Stomach (tissue), 9 donors: ENCODE measurements around the gene APRT. TPM values are rescaled to one million over a fixed set of nuclear protein-coding genes. Genes with fewer than 3 reads are reported as not detected.

Experiments used
- DNase-seq, 2 donors: peaks; one replicate each; pipeline versions ENCODE4 v3.0.0 to v3.0.0-alpha.2; 2013 to 2019
- H3K27ac ChIP-seq, 5 donors: fragments of 200-600 bp in 4 of 5; sonication (generic) in 4 of 5; one replicate each; pipeline ENCODE4 v1.5.1; 2013 to 2019; ENCODE audit warnings: mild to moderate bottlenecking in 1 of 5, moderate library complexity in 1 of 5
- H3K27me3 ChIP-seq, 3 donors: fragments of 200-600 bp; sonication (generic); one replicate each; pipeline ENCODE4 v1.5.1; 2017 to 2019; ENCODE audit warnings: mixed run types in 1 of 3
- H3K36me3 ChIP-seq, 4 donors: fragments of 200-600 bp; sonication (generic); 1 replicate in 3 of 4; 2 replicates in 1 of 4; pipeline ENCODE4 v1.5.1; 2016 to 2019
- H3K4me1 ChIP-seq, 4 donors: fragments of 200-600 bp; sonication (generic); one replicate each; pipeline ENCODE4 v1.5.1; 2016 to 2019
- H3K4me3 ChIP-seq, 4 donors: fragments of 200-600 bp; sonication (generic) in 3 of 4; one replicate each; pipeline ENCODE4 v1.5.1; 2016 to 2019; ENCODE audit warnings: mild to moderate bottlenecking in 1 of 4
- H3K9me3 ChIP-seq, 4 donors: fragments of 200-600 bp; sonication (generic); one replicate each; pipeline ENCODE4 v1.5.1; 2016 to 2019
- EP300 ChIP-seq: sonication (generic); formaldehyde crosslinking; IDR thresholded peaks from one replicate; pipeline ENCODE4 v1.6.1; 2017; ENCODE audit warnings: antibody characterized with exemption
- POLR2A ChIP-seq, 4 donors: fragments of 450-650 bp; IDR thresholded peaks; one replicate each; pipeline ENCODE4 v1.6.1; 2016; ENCODE audit warnings: antibody characterized with exemption in 4 of 4, control low read depth in 2 of 4, mild to moderate bottlenecking in 1 of 4, moderate library complexity in 1 of 4
- POLR2AphosphoS5 ChIP-seq, 3 donors: sonication (generic); formaldehyde crosslinking; IDR thresholded peaks; one replicate each; pipeline ENCODE4 v1.6.1; 2016; ENCODE audit warnings: antibody characterized with exemption in 3 of 3
- WGBS, 5 donors: extraction: QIAGEN DNeasy Blood & Tissue Kit in 3 of 5; methylation state at CpG; one replicate each; pipeline versions ENCODE4 v1.1.5 to v1.1.7; 2013 to 2018; 5-methylcytosine and 5-hydroxymethylcytosine counted together
- intact Hi-C: fragments of 100-400 bp; cut with DNase I; formaldehyde crosslinking; loops from one replicate; pipeline ENCODE4 v1.15.1; 2023; ENCODE audit warnings: low total_unique reads
- polyA plus RNA-seq, 3 donors: library from polyadenylated mRNA; stranded (reverse); fragments of 200-250 nt; gene quantifications; one replicate each; pipeline ENCODE4 v1.2.3, GENCODE V29; 2013
- total RNA-seq, 5 donors: library from RNA; depleted of rRNA; stranded (reverse); fragments of >200 nt; gene quantifications; one replicate each; pipeline versions ENCODE4 v1.1.0 to v1.2.3, GENCODE V29; 2014 to 2016
- TF ChIP-seq, protein P1 (sequence below), 7 experiments: fragments of 450-650 bp in 4 of 7; fragments of 200-600 bp in 3 of 7; sonication (generic) in 3 of 7; IDR thresholded peaks; one replicate each; pipeline ENCODE4 v1.5.1; 2016 to 2019; ENCODE audit warnings: antibody characterized with exemption in 7 of 7, control low read depth in 2 of 7, mild to moderate bottlenecking in 1 of 7
- donor health status: healthy with polysubstance abuse.
- donor health status: Bipolar disorder and iron deficiency.
- donor health status: healthy.

Gene APRT
- total and polyA plus RNA-seq, 8 donors = 18.1 to 340 (median 232) TPM

GRCh38 chr16:88762258-88762870 is 49.4 kb downstream of the APRT start:
- peaks cover 51 to 94% (median 80%) of the 10 kb centered on the region in 4 donors for H3K4me1 ChIP-seq

DNA sequence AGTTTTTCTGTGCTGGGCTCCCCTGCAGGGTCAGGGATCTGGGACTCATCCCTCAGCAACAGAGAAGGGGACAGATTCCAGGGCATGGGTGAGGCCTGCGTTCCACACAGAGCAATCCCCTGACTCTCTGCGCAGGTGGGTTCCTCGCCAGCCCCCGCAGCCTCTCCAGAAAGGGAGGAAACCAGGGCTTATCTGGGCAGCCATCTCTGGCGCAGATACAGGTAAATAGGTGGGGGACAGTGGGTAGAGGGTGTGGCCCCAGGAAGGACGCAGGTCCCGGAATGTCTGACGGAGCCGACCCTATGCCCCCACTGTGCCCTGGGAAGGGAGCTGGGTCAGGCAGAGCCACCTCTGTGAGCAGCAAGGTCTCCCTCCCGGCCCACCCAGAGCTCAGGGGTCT is 49.9 kb downstream of the APRT start:
- Histone ChIP-seq H3K9me3 (no peaks in the 10 kb centered on the region), H3K4me1 (peaks cover 47 to 88% (median 76%) of the 10 kb centered on the region in 4 donors), H3K36me3 (peaks cover 0 to 22% (median 2%) of the 10 kb centered on the region in 4 donors), H3K27ac (peak overlapping the region in 1 of 5 donors; percentile 84), H3K4me3 (no peak overlapping the region), H3K27me3 (no peaks in the 10 kb centered on the region)
- TF ChIP-seq POLR2A (IDR thresholded peaks at IDR 0.05) (no peak), EP300 (no peak), POLR2AphosphoS5 (IDR thresholded peaks at IDR 0.05) (no peak)
- TF ChIP-seq, protein P1, sequence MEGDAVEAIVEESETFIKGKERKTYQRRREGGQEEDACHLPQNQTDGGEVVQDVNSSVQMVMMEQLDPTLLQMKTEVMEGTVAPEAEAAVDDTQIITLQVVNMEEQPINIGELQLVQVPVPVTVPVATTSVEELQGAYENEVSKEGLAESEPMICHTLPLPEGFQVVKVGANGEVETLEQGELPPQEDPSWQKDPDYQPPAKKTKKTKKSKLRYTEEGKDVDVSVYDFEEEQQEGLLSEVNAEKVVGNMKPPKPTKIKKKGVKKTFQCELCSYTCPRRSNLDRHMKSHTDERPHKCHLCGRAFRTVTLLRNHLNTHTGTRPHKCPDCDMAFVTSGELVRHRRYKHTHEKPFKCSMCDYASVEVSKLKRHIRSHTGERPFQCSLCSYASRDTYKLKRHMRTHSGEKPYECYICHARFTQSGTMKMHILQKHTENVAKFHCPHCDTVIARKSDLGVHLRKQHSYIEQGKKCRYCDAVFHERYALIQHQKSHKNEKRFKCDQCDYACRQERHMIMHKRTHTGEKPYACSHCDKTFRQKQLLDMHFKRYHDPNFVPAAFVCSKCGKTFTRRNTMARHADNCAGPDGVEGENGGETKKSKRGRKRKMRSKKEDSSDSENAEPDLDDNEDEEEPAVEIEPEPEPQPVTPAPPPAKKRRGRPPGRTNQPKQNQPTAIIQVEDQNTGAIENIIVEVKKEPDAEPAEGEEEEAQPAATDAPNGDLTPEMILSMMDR (IDR thresholded peaks at IDR 0.05) = no peak
- intact Hi-C loops = no loop called here
- 60 to 78% (median 71%) methylated on average over 8 to 10 of the region's 10 CpGs for WGBS, 5 donors
- DNase-seq = no peak

More at GRCh38 chr16:88762258-88762870, 49.4 kb downstream of the APRT start:
- no peaks in the 10 kb centered on the region for H3K9me3 ChIP-seq
- TF ChIP-seq POLR2A (IDR thresholded peaks at IDR 0.05) = no peak
- DNase-seq = no peak
- 70 to 87% (median 85%) methylated on average over 6 to 16 of the region's 16 CpGs for WGBS, 5 donors
- no peak overlapping the region for H3K4me3 ChIP-seq
- H3K36me3 ChIP-seq = peaks cover 0 to 22% (median 2%) of the 10 kb centered on the region in 4 donors
- intact Hi-C loops = no loop called here
- H3K27me3 ChIP-seq = no peaks in the 10 kb centered on the region
- peak overlapping the region in 3 of 5 donors; percentile 1 to 84 (median 22) for H3K27ac ChIP-seq

- Histone ChIP-seq H3K27ac (peak overlapping the region in 2 of 5 donors; percentile 62 to 84), H3K36me3 (peaks cover 0 to 22% (median 2%) of the 10 kb centered on the region in 4 donors), H3K27me3 (no peaks in the 10 kb centered on the region), H3K4me1 (peaks cover 43 to 81% (median 69%) of the 10 kb centered on the region in 4 donors), H3K4me3 (no peak overlapping the region), H3K9me3 (no peaks in the 10 kb centered on the region)
- WGBS, 5 donors = 77 to 93% (median 88%) methylated on average over 4 to 11 of the region's 11 CpGs
- DNase-seq = no peak
- intact Hi-C loops = no loop called here
- TF ChIP-seq POLR2A (IDR thresholded peaks at IDR 0.05) (no peak), POLR2AphosphoS5 (IDR thresholded peaks at IDR 0.05) (no peak), EP300 (no peak)
- TF ChIP-seq, protein P1 (IDR thresholded peaks at IDR 0.05) = no peak
Observed at GRCh38 chr16:88761143-88761534, 50.6 kb downstream of the APRT start.

DNA sequence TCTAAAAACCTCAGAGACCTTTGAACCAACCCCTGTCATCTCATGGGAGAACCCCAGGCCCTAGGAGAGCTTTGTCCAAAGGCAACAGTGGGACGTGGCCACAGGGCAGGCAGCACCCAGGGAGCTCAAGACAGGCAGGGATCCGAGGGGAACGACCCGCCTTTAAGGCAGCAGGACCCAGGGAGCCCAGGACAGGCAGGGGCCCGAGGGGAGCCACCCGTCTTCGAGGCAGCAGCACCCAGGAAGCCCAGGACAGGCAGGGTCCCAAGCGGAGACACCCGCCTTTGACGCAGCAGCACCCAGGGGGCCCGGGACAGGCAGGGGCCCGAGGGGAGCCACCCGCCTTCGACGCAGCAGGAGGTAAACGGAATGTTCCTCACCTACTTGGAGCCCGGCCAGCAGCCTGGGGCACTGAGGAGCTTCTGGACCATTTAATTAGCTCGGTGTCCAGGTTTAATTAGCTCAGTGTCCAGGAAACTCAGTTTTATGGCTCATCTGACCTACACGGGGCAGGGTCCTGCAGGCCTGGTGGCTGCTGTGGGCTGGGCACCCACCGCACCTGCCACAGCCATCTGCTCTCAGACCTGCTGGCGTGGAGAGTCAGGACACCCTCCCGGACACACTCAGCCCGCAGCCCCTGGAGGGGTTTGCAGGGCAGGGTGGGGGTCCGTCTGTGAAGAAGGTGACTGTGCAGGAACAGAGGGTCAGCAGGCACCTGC is 51.1 kb downstream of the APRT start:
- peak in 1 of 2 donors; percentile 74 for DNase-seq
- intact Hi-C loops = no loop called here
- WGBS, 5 donors = 42 to 75% (median 59%) methylated on average over 8 to 24 of the region's 24 CpGs
- peaks cover 43 to 79% (median 65%) of the 10 kb centered on the region in 4 donors for H3K4me1 ChIP-seq
- no peak overlapping the region for H3K4me3 ChIP-seq
- H3K27me3 ChIP-seq = no peaks in the 10 kb centered on the region
- TF ChIP-seq POLR2A (IDR thresholded peaks at IDR 0.05) = no peak
- TF ChIP-seq, protein P1 (IDR thresholded peaks at IDR 0.05) = no peak
- TF ChIP-seq POLR2AphosphoS5 (IDR thresholded peaks at IDR 0.05) = no peak
- TF ChIP-seq EP300 = no peak
- H3K36me3 ChIP-seq = peaks cover 0 to 17% (median 2%) of the 10 kb centered on the region in 4 donors
- H3K9me3 ChIP-seq = no peaks in the 10 kb centered on the region
- peak overlapping the region in 4 of 5 donors; percentile 62 to 84 (median 71) for H3K27ac ChIP-seq
